Lung (tissue), 12 donors: ENCODE measurements around the gene SNX10. TPM values are rescaled to one million over a fixed set of nuclear protein-coding genes. Genes with fewer than 3 reads are reported as not detected.
A peak's percentile ranks its signal among the peaks of the same experiment; 100 is the strongest.

ENCODE experiments used
- ATAC-seq: fragments of 200-7000 bp; cut with Tn5 transposase; one replicate; pipeline ENCODE4 v1.9.1; 2020; ENCODE audit warnings: moderate number of reproducible peaks; ENCODE audit not compliant: insufficient read depth, low FRiP score
- DNase-seq, 3 donors: peaks; one replicate each; pipeline ENCODE4 v3.0.0-alpha.2; 2013 to 2017
- H3K27ac ChIP-seq, 2 donors: one replicate each; pipeline ENCODE4 v1.5.1; 2013; ENCODE audit warnings: mild to moderate bottlenecking in 2 of 2, moderate library complexity in 2 of 2, control low read depth in 1 of 2, inconsistent platforms in 1 of 2, low read depth in 1 of 2, low read length in 1 of 2
- H3K27me3 ChIP-seq, 3 donors: one replicate each; pipeline ENCODE4 v1.5.1; 2013; ENCODE audit warnings: low read length in 2 of 3; ENCODE audit not compliant: control insufficient read depth in 3 of 3, insufficient read depth in 3 of 3
- H3K36me3 ChIP-seq, 4 donors: one replicate each; pipeline ENCODE4 v1.5.1; 2013; ENCODE audit warnings: low read length in 4 of 4, mild to moderate bottlenecking in 1 of 4, moderate library complexity in 1 of 4; ENCODE audit not compliant: control insufficient read depth in 4 of 4, insufficient read depth in 4 of 4
- H3K4me1 ChIP-seq, 5 donors: one replicate each; pipeline ENCODE4 v1.5.1; 2013; ENCODE audit warnings: low read length in 5 of 5, mild to moderate bottlenecking in 2 of 5, moderate library complexity in 1 of 5; ENCODE audit not compliant: control insufficient read depth in 5 of 5, insufficient read depth in 5 of 5
- H3K4me3 ChIP-seq: one replicate; pipeline ENCODE4 v1.5.1; 2013; ENCODE audit warnings: mild to moderate bottlenecking, control low read depth, moderate library complexity
- H3K9ac ChIP-seq, 2 donors: one replicate each; pipeline ENCODE4 v1.5.1; 2013; ENCODE audit warnings: low read length in 2 of 2, control low read depth in 1 of 2; ENCODE audit not compliant: insufficient read depth in 1 of 2
- H3K9me3 ChIP-seq, 4 donors: one replicate each; pipeline ENCODE4 v1.5.1; 2013; ENCODE audit warnings: low read length in 3 of 4, mild to moderate bottlenecking in 1 of 4, moderate library complexity in 1 of 4; ENCODE audit not compliant: control insufficient read depth in 4 of 4, insufficient read depth in 3 of 4
- CTCF ChIP-seq: IDR thresholded peaks from 2 replicates; pipeline ENCODE4 v1.5.1; 2012; ENCODE audit warnings: mild to moderate bottlenecking; ENCODE audit errors: control extremely low read depth, extremely low read depth
- WGBS, 2 donors: extraction: QIAGEN DNeasy Blood & Tissue Kit; methylation state at CpG; one replicate each; pipeline ENCODE4 v1.1.7; 2013; 5-methylcytosine and 5-hydroxymethylcytosine counted together
- polyA plus RNA-seq, 2 donors: library from polyadenylated mRNA; stranded (reverse); fragments of 200-250 nt; gene quantifications; one replicate each; pipeline ENCODE4 v1.2.1, GENCODE V29; 2013
- total RNA-seq, 2 donors: library from RNA; depleted of rRNA in 1 of 2; stranded (reverse); fragments of >200 nt in 1 of 2; gene quantifications; one replicate each; pipeline ENCODE4 v1.2.1, GENCODE V29; 2014 to 2021
- donor health status: control.
- donor health status: control.
- donor health status: Bipolar disorder and iron deficiency.
- donor health status: healthy.
- donor health status: DM: yes; HTN: yes; CAD: no.

Gene SNX10
- total and polyA plus RNA-seq, 4 donors = 12.2 to 54.7 (median 36.7) TPM

GRCh38 chr7:26365901-26366275 lies 74.2 kb downstream of the SNX10 start:
- no peak for TF ChIP-seq CTCF
- ATAC-seq (no peak), DNase-seq (peak in 1 of 3 donors; percentile 23)
- H3K9ac ChIP-seq = no peak overlapping the region
- no peak overlapping the region for H3K4me3 ChIP-seq
- H3K27me3 ChIP-seq = no peaks in the 10 kb centered on the region
- H3K36me3 ChIP-seq = no peaks in the 10 kb centered on the region
- H3K9me3 ChIP-seq = no peaks in the 10 kb centered on the region
- H3K4me1 ChIP-seq = peaks cover 0 to 20% (median 0%) of the 10 kb centered on the region in 5 donors
- H3K27ac ChIP-seq = no peak overlapping the region

- Histone ChIP-seq H3K4me3 (no peak overlapping the region), H3K9ac (no peak overlapping the region), H3K4me1 (peaks cover 0 to 20% (median 0%) of the 10 kb centered on the region in 5 donors), H3K36me3 (no peaks in the 10 kb centered on the region), H3K27me3 (peaks cover 0 to 5% (median 2%) of the 10 kb centered on the region in 3 donors), H3K27ac (peak overlapping the region in 1 of 2 donors; percentile 68), H3K9me3 (no peaks in the 10 kb centered on the region)
- no peak for TF ChIP-seq CTCF
- no peak for ATAC-seq
- WGBS, 2 donors = 64 to 84% methylated on average over 6 of the region's 6 CpGs
- no peak for DNase-seq
Measured at GRCh38 chr7:26367219-26367711, 75.6 kb downstream of the SNX10 start.

DNA sequence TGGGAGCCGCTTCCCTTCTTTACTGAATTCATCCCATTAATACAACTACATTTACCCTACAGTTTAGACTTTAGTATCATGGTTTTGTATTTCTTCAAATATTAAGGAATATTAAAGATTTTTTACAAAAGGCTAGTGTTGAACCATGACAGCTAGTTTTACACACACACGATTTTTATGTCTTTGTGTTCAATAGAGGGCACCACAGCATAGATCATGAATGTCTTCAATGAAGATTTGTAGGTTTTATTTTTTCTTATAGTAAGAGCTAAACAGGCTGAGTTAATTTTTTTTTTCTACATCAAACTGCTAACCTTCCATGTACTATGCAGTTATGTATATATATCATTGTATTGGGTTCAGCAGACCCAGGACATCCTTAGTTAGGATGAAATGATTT lies 76.9 kb downstream of the SNX10 start:
- ATAC-seq = no peak
- Histone ChIP-seq H3K36me3 (no peaks in the 10 kb centered on the region), H3K9ac (no peak overlapping the region), H3K27ac (no peak overlapping the region), H3K27me3 (peaks cover 0 to 11% (median 6%) of the 10 kb centered on the region in 3 donors), H3K4me3 (no peak overlapping the region), H3K4me1 (peaks cover 0 to 20% (median 0%) of the 10 kb centered on the region in 5 donors), H3K9me3 (no peaks in the 10 kb centered on the region)
- no peak for TF ChIP-seq CTCF
- peak in 2 of 3 donors; percentile 56 to 66 for DNase-seq
- 65 to 75% methylated on average over 2 of the region's 2 CpGs for WGBS, 2 donors

- H3K9me3 ChIP-seq = no peaks in the 10 kb centered on the region
- no peak overlapping the region for H3K9ac ChIP-seq
- H3K4me1 ChIP-seq = peaks cover 0 to 20% (median 0%) of the 10 kb centered on the region in 5 donors
- ATAC-seq (peak; percentile 80), DNase-seq (peak; percentile 45 to 85 (median 82))
- peak; percentile 34 for TF ChIP-seq CTCF
- H3K27me3 ChIP-seq = peaks cover 0 to 20% (median 8%) of the 10 kb centered on the region in 3 donors
- H3K27ac ChIP-seq = no peak overlapping the region
- 3% methylated on average over 4 of the region's 4 CpGs for WGBS, 2 donors
- no peak overlapping the region for H3K4me3 ChIP-seq
- H3K36me3 ChIP-seq = no peaks in the 10 kb centered on the region
Measured at GRCh38 chr7:26369593-26369992, 77.9 kb downstream of the SNX10 start.
